ENCODE results near the gene S100B. TPM values are rescaled to one million over a fixed set of nuclear protein-coding genes. Genes with fewer than 3 reads are reported as not detected.

Gene S100B
- polyA plus RNA-seq, 2 donors = 2.3 to 11.6 TPM

DNA sequence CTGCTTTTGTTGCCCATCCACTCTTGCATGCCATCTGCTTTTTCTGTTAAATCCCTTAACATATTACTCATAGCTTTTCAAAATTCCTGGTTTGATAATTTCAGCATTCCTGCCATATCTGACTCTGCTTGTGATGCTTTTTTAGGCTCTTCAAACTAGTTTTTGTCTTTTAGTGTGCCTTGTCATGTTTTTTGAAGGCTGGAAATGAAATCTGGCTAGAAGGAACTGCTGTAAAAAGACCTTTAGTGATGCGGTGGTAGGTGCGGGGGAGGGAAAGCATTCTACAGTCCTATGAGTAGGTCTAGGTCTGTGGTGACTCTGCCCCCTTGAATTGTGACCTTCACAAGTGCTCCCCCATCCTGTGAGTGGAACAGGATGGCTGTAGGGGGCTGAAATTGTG is 15.0 kb upstream of the S100B start:
- Histone ChIP-seq H3K27ac (ENCODE audit: low read depth in 2 of 2, low read length in 1 of 2) (no peak overlapping the region), H3K9me3 (ENCODE audit: control insufficient read depth in 2 of 2, insufficient read depth in 1 of 2, low read depth in 1 of 2, low read length in 1 of 2) (no peaks in the 10 kb centered on the region), H3K4me3 (ENCODE audit: low read depth in 1 of 2, low read length in 2 of 2) (no peak overlapping the region), H3K27me3 (ENCODE audit: control insufficient read depth in 1 of 2, insufficient read depth in 2 of 2, low read length in 2 of 2) (no peaks in the 10 kb centered on the region), H3K36me3 (ENCODE audit: control insufficient read depth in 2 of 2, insufficient read depth in 2 of 2, low read length in 1 of 2) (no peaks in the 10 kb centered on the region), H3K4me1 (ENCODE audit: control insufficient read depth in 2 of 2, insufficient read depth in 2 of 2, low read length in 1 of 2) (no peaks in the 10 kb centered on the region)
- 86 to 89% methylated on average over 2 of the region's 2 CpGs for WGBS, 2 donors

DNA sequence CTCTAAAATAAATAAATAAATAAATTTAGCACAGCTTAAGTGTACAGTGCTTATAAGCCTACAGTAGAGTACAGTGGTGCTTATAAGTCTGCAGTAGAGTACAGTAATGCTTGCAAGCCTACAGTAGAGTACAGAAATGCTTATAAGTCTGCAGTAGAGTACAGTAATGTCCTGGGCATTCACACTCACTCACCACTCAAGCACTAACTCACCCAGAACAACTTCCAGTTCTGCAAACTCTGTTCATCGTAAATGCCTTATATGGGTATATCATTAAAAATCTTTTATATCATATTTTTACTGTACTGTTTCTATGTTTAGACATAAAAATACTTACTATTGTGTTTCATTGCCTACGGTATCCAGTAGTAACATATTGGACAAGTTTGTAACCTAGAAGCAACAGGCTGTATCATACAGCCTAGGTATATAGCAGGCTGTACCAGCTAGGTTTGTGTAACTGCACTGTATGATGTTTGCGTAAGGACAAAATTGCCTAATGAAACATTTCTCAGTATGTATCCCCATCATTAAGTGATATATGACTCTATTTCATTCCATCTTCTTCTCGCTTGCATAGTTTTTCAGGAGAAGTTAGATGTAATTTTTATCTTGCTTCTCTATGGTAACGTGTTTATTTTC is 14.0 kb upstream of the S100B start:
- WGBS, 2 donors = 92 to 93% methylated on average over 5 of the region's 5 CpGs
- Histone ChIP-seq H3K9me3 (ENCODE audit: control insufficient read depth in 2 of 2, insufficient read depth in 1 of 2, low read depth in 1 of 2, low read length in 1 of 2) (no peaks in the 10 kb centered on the region), H3K27me3 (ENCODE audit: control insufficient read depth in 1 of 2, insufficient read depth in 2 of 2, low read length in 2 of 2) (no peaks in the 10 kb centered on the region), H3K27ac (ENCODE audit: low read depth in 2 of 2, low read length in 1 of 2) (no peak overlapping the region), H3K4me3 (ENCODE audit: low read depth in 1 of 2, low read length in 2 of 2) (no peak overlapping the region), H3K36me3 (ENCODE audit: control insufficient read depth in 2 of 2, insufficient read depth in 2 of 2, low read length in 1 of 2) (no peaks in the 10 kb centered on the region), H3K4me1 (ENCODE audit: control insufficient read depth in 2 of 2, insufficient read depth in 2 of 2, low read length in 1 of 2) (no peaks in the 10 kb centered on the region)

DNA sequence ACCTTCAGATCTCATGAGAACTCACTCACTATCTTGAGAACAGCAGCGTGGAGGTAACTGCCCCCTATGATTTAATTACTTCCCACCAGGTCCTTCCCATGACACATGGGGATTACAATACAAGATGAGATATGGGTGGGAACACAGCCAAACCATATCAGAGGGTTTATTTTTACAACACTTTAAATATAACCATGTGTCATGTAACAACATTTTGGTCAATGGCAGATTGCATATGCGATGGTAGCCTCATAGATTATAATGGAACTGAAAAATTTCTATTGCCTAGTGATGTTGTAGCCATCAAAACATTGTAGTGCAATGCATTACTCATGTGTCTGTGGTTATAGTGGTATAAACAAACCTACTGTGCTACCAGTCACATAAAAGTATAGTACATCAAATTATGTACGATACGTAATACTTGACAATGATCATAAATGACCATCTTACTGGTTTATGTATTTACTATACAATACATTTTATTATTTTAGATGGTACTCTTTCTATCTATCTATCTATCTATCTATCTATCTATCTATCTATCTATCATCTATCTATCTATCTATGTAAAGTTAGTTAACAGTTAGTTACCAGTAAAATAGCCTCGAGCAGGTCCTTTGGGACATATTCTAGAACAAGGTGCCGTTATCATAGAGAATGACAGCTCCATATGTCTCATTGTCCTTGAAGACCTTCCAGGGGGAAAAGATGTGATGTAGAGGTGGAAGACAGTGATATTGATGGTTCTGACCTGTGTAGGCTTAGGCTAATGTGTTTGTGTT is 12.6 kb upstream of the S100B start:
- WGBS, 2 donors = 77 to 80% methylated on average over 6 of the region's 6 CpGs
- H3K27ac ChIP-seq (ENCODE audit: low read depth in 2 of 2, low read length in 1 of 2) = no peak overlapping the region
- H3K4me3 ChIP-seq (ENCODE audit: low read depth in 1 of 2, low read length in 2 of 2) = no peak overlapping the region

DNA sequence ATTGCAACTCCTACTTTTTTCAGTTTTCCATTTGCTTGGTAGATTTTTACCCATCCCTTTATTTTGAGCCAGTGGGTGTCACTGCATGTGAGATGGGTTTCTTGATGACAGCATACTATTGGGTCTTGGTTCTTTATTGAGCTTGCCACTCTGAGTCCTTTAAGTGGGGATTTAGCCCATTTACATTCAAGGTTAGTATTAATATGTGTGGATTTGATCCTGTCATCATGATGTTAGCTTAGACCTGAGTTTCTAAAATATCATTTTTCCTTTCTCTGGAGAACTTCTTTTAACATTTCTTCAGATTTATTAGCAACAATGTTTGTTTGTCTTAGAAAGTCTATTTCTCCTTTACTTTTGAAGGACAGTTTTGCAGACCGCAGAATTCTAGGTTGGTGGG is 11.8 kb upstream of the S100B start:
- Histone ChIP-seq H3K4me3 (ENCODE audit: low read depth in 1 of 2, low read length in 2 of 2) (no peak overlapping the region), H3K27ac (ENCODE audit: low read depth in 2 of 2, low read length in 1 of 2) (no peak overlapping the region), H3K9me3 (ENCODE audit: control insufficient read depth in 2 of 2, insufficient read depth in 1 of 2, low read depth in 1 of 2, low read length in 1 of 2) (no peaks in the 10 kb centered on the region), H3K4me1 (ENCODE audit: control insufficient read depth in 2 of 2, insufficient read depth in 2 of 2, low read length in 1 of 2) (no peaks in the 10 kb centered on the region), H3K27me3 (ENCODE audit: control insufficient read depth in 1 of 2, insufficient read depth in 2 of 2, low read length in 2 of 2) (no peaks in the 10 kb centered on the region), H3K36me3 (ENCODE audit: control insufficient read depth in 2 of 2, insufficient read depth in 2 of 2, low read length in 1 of 2) (no peaks in the 10 kb centered on the region)
- WGBS, 2 donors = 91 to 96% methylated on average over 1 of the region's 1 CpG

More for the DNA sequence above, 12.6 kb upstream of the S100B start:
- no peaks in the 10 kb centered on the region for H3K27me3 ChIP-seq (ENCODE audit: control insufficient read depth in 1 of 2, insufficient read depth in 2 of 2, low read length in 2 of 2)
- no peaks in the 10 kb centered on the region for H3K36me3 ChIP-seq (ENCODE audit: control insufficient read depth in 2 of 2, insufficient read depth in 2 of 2, low read length in 1 of 2)
- H3K4me1 ChIP-seq (ENCODE audit: control insufficient read depth in 2 of 2, insufficient read depth in 2 of 2, low read length in 1 of 2) = no peaks in the 10 kb centered on the region
- H3K9me3 ChIP-seq (ENCODE audit: control insufficient read depth in 2 of 2, insufficient read depth in 1 of 2, low read depth in 1 of 2, low read length in 1 of 2) = no peaks in the 10 kb centered on the region

DNA sequence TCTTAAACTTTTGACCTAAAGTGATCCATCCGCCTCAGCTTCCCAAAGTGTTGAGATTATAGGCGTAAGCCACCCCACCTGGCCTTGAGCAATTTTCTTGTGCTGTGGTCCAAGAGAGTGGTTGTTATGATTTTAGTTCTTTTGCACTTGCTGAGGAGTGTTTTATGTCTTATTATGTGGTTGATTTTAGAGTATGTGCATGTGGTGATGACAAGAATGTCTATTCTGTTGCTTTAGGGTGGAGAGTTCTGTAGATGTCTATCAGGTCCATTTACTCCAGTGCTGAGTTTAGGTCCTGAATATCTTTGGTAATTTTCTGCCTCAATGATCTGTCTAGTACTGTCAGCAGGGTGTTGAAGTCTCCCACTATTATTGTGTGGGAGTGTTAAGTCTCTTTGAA is 11.2 kb upstream of the S100B start:
- WGBS, 2 donors = 86 to 94% methylated on average over 2 of the region's 2 CpGs
- no peaks in the 10 kb centered on the region for H3K4me1 ChIP-seq (ENCODE audit: control insufficient read depth in 2 of 2, insufficient read depth in 2 of 2, low read length in 1 of 2)
- no peaks in the 10 kb centered on the region for H3K36me3 ChIP-seq (ENCODE audit: control insufficient read depth in 2 of 2, insufficient read depth in 2 of 2, low read length in 1 of 2)
- no peak overlapping the region for H3K4me3 ChIP-seq (ENCODE audit: low read depth in 1 of 2, low read length in 2 of 2)
- H3K9me3 ChIP-seq (ENCODE audit: control insufficient read depth in 2 of 2, insufficient read depth in 1 of 2, low read depth in 1 of 2, low read length in 1 of 2) = no peaks in the 10 kb centered on the region
- H3K27ac ChIP-seq (ENCODE audit: low read depth in 2 of 2, low read length in 1 of 2) = no peak overlapping the region
- no peaks in the 10 kb centered on the region for H3K27me3 ChIP-seq (ENCODE audit: control insufficient read depth in 1 of 2, insufficient read depth in 2 of 2, low read length in 2 of 2)

DNA sequence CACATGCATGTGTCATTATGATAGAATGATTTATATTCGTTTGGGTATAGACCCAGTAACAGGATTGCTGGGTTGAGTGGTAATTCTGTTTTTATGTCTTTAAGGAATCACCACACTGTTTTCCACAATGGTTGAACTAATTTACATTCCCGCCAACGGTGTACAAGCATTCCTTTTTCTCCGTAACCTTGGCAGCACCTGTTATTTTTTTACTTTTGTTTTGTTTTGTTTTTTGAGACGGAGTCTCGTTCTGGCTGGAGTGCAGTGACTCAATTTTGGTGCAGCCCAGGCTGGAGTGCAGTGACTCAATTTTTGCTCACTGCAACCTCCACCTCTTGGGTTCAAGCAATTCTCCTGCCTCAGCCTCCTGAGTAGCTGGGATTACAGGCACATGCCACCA is 8.5 kb upstream of the S100B start:
- 43 to 67% methylated on average over 6 of the region's 6 CpGs for WGBS, 2 donors
- no peaks in the 10 kb centered on the region for H3K4me1 ChIP-seq (ENCODE audit: control insufficient read depth in 2 of 2, insufficient read depth in 2 of 2, low read length in 1 of 2)
- H3K27ac ChIP-seq (ENCODE audit: low read depth in 2 of 2, low read length in 1 of 2) = no peak overlapping the region
- peaks cover 0 to 5% of the 10 kb centered on the region in 2 donors for H3K9me3 ChIP-seq (ENCODE audit: control insufficient read depth in 2 of 2, insufficient read depth in 1 of 2, low read depth in 1 of 2, low read length in 1 of 2)
- no peaks in the 10 kb centered on the region for H3K27me3 ChIP-seq (ENCODE audit: control insufficient read depth in 1 of 2, insufficient read depth in 2 of 2, low read length in 2 of 2)
- no peak overlapping the region for H3K4me3 ChIP-seq (ENCODE audit: low read depth in 1 of 2, low read length in 2 of 2)
- H3K36me3 ChIP-seq (ENCODE audit: control insufficient read depth in 2 of 2, insufficient read depth in 2 of 2, low read length in 1 of 2) = no peaks in the 10 kb centered on the region

DNA sequence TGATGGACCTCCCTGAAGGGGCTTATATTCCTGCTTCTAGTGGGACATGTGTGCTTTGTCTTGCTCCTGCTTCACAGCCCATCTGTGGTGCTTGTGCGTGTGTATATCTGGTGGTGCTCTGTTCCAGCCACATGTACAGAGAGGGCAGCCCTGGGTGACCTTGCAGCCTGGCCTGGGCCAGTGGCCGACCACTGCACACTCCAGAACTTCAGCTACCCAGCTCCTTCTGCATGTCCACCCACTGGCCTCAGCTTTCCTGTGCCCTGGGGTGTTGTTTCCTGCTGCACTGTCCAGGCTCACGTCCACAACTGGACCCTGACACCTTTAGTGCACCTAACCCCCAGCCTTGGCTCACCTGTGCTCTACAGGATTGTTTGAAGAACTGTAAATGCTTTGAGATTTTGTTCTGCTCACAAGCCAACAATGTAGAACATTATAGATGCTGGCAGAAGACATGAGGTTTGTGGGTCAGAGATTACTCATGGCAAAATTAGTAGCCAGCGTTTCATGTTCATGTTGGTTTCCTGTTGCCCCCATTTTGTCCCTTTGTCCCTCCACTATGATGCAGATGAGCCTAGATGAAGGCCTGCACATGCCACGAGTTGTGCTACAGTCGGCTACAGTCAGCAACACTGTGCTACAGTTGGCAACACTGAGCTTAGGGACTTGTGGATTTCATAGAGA is 5.3 kb upstream of the S100B start:
- H3K4me1 ChIP-seq (ENCODE audit: control insufficient read depth in 2 of 2, insufficient read depth in 2 of 2, low read length in 1 of 2) = no peaks in the 10 kb centered on the region
- WGBS, 2 donors = 78 to 83% methylated on average over 6 of the region's 6 CpGs
- H3K27ac ChIP-seq (ENCODE audit: low read depth in 2 of 2, low read length in 1 of 2) = no peak overlapping the region
- H3K27me3 ChIP-seq (ENCODE audit: control insufficient read depth in 1 of 2, insufficient read depth in 2 of 2, low read length in 2 of 2) = no peaks in the 10 kb centered on the region
- H3K36me3 ChIP-seq (ENCODE audit: control insufficient read depth in 2 of 2, insufficient read depth in 2 of 2, low read length in 1 of 2) = no peaks in the 10 kb centered on the region
- H3K4me3 ChIP-seq (ENCODE audit: low read depth in 1 of 2, low read length in 2 of 2) = no peak overlapping the region
- peaks cover 0 to 5% of the 10 kb centered on the region in 2 donors for H3K9me3 ChIP-seq (ENCODE audit: control insufficient read depth in 2 of 2, insufficient read depth in 1 of 2, low read depth in 1 of 2, low read length in 1 of 2)

DNA sequence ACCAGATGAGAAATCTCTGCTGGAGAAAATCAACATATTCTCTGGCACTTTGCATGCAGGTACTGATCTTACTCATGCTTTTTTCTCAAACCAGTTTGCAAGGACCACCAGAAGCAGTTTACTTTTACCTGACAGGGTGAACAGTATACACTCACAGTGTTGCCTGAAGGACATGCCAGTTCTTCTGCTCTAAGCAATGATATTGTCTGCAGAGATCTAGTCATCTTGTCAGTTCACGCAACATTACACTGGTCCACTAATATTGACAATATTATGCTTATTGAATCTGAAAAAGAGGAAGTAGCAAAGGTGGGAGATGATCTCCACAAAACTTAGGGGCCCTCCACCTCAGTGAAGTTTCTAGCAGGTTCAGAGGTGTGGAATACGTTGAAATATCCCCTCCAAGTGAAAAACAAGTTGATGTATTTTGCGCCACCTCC is 3.8 kb upstream of the S100B start:
- Histone ChIP-seq H3K9me3 (ENCODE audit: control insufficient read depth in 2 of 2, insufficient read depth in 1 of 2, low read depth in 1 of 2, low read length in 1 of 2) (peaks cover 0 to 5% of the 10 kb centered on the region in 2 donors), H3K36me3 (ENCODE audit: control insufficient read depth in 2 of 2, insufficient read depth in 2 of 2, low read length in 1 of 2) (no peaks in the 10 kb centered on the region), H3K27ac (ENCODE audit: low read depth in 2 of 2, low read length in 1 of 2) (no peak overlapping the region), H3K27me3 (ENCODE audit: control insufficient read depth in 1 of 2, insufficient read depth in 2 of 2, low read length in 2 of 2) (no peaks in the 10 kb centered on the region), H3K4me1 (ENCODE audit: control insufficient read depth in 2 of 2, insufficient read depth in 2 of 2, low read length in 1 of 2) (peaks cover 0 to 2% of the 10 kb centered on the region in 2 donors), H3K4me3 (ENCODE audit: low read depth in 1 of 2, low read length in 2 of 2) (no peak overlapping the region)
- WGBS, 2 donors = 72 to 76% methylated on average over 3 of the region's 3 CpGs

DNA sequence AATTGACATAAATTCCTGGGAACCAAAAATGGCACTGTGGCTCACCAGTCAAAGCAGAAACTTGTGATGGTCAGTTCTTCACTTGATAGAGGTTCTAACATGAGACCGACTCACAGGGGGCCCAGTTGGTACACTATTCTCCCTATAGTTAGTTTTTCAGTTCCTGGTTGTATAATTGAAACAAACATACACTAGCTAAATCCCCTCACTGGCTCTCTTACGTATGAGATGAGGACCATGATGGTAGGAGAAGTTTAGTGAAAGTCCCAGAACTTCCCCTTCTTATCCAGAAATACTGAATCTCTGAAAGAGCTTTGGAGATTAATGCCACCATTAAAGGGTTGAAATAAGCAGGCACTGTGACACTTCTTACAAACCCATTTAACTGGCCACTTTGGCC is 2.8 kb upstream of the S100B start:
- Histone ChIP-seq H3K4me1 (ENCODE audit: control insufficient read depth in 2 of 2, insufficient read depth in 2 of 2, low read length in 1 of 2) (peaks cover 0 to 2% of the 10 kb centered on the region in 2 donors), H3K9me3 (ENCODE audit: control insufficient read depth in 2 of 2, insufficient read depth in 1 of 2, low read depth in 1 of 2, low read length in 1 of 2) (peaks cover 0 to 5% of the 10 kb centered on the region in 2 donors), H3K4me3 (ENCODE audit: low read depth in 1 of 2, low read length in 2 of 2) (no peak overlapping the region), H3K27me3 (ENCODE audit: control insufficient read depth in 1 of 2, insufficient read depth in 2 of 2, low read length in 2 of 2) (no peaks in the 10 kb centered on the region), H3K27ac (ENCODE audit: low read depth in 2 of 2, low read length in 1 of 2) (no peak overlapping the region), H3K36me3 (ENCODE audit: control insufficient read depth in 2 of 2, insufficient read depth in 2 of 2, low read length in 1 of 2) (no peaks in the 10 kb centered on the region)
- WGBS, 2 donors = 88% methylated on average over 2 of the region's 2 CpGs

Data from esophagus (tissue), 2 donors.